COR-L47 (cell line): ENCODE measurements around the gene EHMT2.

Experiments used
- DNase-seq: peaks from one replicate; lab custom pipeline; 2025; lab: John Stamatoyannopoulos, UW

EHMT2 gene

DNA sequence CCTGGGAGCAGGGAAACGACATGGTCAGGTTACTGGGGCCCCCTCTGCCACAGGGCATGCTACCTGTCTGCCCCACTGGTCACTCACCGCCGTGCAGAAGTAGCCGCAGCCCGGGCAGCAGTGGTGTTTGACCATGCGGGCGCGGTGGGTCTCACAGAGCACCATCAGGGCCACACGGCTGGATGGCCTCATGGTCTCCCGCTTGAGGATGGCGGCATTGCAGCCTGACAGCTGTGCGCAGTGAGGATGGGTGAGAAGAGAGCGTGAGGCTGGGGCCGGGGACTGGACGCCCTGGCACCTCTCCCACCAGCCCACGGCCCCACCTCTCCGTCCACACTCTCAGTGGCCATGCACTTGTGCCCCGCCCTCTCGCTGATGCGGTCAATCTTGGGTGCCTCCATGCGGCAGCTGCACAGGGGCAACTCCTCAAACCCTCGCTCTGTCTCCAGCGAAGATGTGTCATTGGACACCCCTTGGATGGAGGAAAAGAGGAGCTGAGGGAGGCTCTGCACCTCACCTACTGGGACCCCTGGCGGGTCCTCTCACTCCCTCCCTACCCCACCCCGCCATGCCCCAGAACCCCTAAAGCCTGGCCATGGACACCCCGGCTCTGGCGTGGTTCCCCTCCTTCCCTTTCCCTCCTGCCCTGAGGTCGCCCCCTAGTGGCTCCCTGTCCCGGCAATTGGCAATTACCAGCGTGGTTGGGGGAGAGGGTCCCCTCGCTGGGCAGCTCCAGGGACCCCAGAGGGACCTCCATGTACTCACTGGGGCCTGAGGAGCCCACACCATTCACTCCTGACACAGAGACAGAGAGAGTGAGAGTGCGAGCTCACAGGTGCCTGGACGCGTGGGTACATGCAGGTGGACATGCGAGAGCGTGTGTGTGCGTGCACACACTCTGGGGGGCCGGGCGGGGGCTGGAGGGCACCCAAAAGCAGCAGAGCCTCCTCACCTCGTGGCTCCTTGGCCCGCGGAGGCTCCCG is 8.9 kb downstream of the EHMT2 start:
- no peak for DNase-seq

DNA sequence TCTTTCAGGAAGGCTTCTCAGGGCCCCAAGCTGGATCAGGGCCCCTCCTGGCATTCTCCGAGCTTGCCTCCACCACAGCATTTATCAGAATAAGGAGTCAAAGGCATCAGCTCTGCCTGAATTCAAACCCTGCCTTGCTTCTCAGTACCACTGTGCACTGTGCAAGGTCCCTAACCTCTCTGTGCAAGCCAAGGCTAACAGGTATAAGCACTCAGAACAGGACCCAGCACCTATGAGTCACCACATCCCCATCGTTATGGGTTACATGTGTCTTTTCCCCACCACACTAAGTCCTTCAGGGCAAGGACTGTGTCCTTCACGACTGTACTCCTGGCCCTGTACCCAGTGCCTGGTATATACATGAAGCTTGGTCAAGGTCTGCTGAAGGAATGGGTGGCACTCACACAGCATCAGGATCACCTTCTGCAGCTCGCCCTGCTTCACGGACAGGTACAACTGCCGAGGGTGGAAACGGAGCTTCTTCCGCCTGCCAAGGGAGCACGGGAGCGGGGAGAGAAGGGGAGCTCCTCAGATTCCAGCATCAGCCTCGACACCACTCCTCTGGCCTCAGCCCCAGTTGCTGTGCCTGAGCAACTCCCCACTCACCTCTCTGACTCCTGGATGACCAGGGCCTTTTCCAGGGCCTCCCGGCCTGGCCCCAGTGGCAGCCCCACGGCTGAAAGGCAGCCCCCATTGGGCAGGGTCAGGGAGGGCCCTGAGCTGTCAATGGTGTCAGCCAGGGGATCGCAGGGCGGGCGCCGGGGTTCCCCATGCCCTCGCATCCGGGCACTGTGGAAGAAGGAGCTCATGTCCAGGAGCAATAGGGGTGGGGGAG is 10.1 kb downstream of the EHMT2 start:
- no peak for DNase-seq

DNA sequence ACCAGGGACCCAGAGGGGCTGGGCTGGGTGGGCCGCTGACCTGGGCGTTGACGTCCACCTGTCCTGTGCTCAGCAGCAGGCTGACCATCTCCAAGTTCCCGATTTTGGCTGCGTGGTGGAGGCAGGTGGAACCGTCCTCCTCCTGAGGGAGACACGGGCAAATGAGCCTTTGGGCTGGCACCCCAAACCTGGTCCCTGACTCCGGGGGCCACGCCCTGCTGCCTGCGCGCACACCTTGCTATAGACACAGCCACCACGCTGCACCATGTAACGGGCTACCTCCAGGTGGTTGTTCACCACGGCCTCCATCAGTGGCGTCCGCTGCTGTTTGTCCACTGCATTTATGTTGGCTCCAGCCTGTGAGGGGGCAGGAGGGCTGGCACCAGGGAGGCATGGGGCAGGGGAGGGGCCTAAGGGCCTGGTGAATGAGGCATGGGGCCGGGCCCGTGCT is 10.9 kb downstream of the EHMT2 start:
- no peak for DNase-seq

DNA sequence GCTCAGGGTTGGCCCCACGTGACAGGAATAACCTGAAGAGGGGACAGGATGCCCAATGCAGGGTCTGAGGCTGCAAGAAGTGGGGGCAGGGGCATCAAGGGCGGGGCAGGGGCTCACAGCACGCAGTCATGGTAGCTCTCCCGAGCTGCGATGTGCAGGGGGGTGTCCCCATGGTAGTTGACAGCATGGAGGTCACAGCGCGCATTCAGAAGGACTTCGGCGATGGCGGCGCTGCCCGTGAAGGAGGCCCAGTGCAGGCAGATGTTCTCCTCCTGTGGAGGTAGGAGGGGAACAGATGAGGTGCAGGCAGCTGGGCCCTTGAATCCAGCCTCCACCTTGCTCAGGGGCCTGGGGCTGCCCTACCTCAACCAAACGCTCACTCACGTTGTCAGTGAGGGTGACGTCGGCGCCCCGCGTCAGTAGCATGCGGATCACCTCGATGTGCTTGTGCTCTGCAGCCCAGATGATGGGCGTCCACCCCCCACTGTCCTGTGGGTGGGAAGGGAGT is 12.9 kb downstream of the EHMT2 start:
- no peak for DNase-seq

DNA sequence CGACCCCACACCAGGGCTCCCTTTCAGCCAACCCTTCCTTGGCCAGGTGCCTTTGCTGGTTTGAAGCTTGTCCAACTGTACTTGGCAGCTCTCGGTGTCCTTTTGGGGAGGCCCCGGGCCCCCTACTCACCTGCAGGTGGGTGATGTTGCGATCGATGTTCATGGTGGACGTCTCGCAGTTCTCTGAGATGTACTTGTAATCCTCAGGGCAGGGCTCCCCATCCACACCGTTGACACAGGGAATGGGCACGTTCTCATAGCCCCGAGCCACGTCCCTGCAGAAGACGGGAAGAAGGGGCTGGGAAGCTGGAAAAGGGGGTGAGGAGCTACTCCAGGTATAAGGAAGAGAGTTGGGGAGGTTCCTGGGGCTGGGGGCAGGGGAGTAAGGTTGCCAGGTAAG is 13.8 kb downstream of the EHMT2 start:
- DNase-seq: no peak

DNA sequence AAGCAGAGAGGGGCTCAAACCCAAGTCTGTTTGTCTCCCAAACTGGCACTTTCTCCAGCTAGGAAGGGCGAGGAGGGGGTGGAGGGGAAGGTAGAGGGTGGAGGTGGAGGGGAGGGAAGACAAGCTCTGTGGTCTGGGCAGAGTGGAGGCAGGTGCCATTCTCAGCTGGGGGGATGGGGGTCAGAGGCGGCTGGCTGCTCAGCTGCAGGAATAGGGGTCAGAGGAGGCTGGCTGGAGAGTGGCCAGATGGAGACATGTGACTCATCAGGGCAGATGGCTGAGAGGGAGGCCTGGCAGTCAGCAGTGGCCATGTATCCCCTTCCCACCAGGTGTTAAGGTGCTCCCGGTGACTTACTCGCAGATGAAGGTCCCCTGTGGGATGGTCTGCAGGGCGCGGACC is 15.2 kb downstream of the EHMT2 start:
- DNase-seq: no peak

DNA sequence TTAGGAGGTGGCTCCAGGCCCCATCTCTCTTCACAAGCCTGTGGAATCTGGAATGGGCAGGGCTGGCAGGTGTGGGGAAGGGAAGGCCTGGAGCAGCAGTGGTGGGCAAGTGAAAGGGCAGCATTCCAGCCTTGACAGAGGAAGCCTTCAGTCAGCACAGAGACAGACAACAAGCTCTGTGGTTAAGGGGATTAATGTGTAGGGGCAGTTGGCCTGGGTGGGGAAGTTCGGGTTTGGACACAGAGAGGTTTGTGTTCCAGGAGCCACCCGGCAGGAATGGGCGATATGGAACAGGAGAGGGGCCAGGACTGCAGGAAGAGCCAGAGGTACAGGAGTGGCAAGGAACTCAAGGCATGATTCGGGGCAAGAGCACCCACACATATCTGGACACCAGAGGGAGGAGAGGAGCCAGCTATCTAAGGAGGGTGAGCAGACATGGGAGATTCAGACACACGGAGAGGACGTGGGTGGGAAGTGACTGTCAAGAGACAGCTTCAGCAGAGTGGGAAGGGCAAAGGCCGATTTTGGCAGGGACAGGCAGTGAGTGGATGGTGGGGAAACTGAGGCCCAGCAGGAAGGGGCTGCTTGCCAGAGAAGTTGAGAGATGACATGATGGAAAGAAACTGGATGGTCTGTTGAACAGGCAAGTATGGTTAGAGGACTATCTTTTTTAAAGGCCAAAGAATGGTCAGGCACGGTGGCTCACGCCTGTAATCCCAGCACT is 16.2 kb downstream of the EHMT2 start:
- no peak for DNase-seq

DNA sequence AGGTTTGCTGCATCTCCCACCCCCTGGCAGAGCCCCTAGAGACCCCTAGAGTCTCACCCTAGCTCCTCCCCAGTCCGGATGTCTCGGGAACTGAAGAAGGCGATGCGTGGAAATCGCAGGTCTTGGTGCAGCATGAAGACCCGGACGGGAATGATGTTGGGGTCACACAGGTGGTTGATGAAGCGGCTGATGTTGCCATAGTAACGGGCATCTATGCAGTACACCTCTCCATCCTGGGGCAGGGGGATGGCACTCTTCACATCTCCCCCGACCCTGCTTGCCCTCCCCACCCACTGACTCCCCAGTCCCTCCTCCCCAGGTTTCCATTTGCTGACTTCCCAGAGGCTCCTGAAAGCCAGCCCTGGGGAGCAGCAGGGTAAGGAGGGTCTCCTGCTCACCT is 16.9 kb downstream of the EHMT2 start:
- DNase-seq: no peak

DNA sequence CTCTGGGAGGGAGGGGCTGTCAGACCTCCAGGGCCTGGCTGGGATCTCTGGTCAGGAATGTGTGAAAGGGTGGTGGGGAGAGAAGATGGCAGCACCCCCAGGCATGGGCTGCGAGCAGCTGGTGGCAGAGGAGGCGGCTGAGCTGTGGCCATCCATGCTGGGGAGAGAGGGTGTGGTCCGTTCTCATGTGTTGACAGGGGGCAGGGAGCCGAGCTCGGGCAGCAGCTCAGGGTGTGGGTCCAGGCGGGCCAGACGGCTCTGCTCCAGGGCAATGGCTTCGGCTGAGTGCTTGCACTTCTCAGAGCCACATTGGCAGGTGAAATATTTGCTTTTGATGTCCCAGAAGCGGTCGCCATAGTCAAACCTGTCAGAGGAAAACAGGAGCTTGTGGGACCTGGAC is 17.6 kb downstream of the EHMT2 start:
- DNase-seq: no peak

DNA sequence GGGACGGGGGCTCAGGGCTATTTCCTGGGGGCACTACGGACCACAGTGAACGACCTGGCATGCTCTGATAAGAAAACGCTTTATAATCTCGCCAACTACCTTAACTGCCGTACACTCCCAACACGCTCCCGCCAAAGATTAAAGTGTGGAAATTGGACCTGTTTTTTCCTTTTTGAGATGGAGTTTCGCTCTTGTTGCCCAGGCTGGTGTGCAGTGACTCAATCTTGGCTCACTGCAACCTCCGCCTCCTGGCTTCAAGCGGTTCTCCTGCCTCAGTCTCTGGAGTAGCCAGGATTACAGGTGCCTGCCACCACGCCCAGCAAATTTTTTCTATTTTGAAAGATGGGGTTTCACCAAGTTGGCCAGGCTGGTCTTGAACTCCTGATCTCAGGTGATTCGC is 18.4 kb downstream of the EHMT2 start:
- DNase-seq: no peak

DNA sequence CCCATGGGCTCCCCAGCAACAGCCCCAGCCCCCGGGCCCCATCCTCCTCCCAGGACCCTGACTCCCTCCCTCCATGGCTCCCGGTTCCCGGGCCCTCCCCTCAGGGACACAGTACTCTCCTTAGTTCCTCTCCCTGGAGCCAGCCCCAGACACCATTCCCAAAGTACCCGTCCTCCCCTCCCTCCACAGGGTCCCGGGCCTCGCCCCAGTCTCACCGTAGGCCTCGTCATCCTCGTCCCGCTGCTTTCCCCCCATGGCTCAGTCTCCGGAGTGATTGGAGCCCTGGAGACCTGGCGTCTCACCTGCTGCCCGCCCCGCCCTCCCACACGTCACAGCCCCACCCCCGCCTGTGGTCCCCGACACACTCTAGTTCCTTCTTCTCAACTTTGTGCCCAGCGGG is 18.8 kb downstream of the EHMT2 start, which contains the start of gene SLC44A4:
Gene SLC44A4, minus strand, starts transcription at position 272 of the 400 bp plus-strand sequence. Its CDS starts 17 bp downstream, at position 255.
- no peak for DNase-seq

DNA sequence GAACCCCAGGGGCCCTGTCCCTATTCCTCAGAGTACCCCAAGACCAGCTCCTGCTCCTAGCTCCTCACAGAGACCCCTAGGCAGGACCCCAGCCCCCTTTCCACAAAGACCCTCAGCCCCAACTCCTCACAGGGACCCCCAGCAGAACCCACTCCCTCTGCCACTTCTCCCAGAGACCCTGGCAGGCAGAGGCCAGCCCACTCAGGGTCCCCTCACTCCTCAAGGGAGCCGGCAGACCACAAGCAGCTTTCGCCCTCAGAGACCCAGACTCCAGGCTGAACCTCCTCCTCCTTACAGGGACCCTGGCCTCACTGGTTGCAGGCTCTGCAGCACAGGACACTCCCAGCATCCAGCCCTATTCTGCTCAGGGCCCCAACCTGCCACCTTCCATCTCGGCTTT is 19.3 kb downstream of the EHMT2 start:
- DNase-seq: no peak

DNA sequence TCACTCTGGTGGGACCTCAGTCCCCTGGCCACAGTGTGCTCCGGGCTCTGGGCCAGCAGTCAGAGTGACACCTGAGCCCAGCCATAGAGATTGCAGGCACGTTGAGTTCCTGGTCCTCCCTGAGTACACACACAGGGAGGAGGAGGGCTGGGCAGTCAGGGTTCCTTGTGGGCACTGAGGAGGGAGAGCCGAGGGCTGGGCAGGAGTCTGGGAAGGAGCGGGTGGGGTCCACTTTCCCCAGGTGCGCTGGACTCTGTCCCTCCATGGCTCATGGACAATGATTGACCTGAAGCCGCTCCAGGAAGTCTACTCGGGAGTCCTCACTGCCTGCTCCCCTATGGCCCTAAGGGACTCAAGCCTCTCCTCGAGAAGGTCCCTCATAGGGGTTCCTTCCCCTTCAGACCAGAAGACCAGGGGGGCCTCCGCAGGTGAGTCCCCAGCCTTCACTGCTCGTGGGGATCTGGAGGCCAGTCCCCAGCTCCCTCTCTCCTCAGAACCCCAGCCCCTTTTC is 19.8 kb downstream of the EHMT2 start:
- no peak for DNase-seq

DNA sequence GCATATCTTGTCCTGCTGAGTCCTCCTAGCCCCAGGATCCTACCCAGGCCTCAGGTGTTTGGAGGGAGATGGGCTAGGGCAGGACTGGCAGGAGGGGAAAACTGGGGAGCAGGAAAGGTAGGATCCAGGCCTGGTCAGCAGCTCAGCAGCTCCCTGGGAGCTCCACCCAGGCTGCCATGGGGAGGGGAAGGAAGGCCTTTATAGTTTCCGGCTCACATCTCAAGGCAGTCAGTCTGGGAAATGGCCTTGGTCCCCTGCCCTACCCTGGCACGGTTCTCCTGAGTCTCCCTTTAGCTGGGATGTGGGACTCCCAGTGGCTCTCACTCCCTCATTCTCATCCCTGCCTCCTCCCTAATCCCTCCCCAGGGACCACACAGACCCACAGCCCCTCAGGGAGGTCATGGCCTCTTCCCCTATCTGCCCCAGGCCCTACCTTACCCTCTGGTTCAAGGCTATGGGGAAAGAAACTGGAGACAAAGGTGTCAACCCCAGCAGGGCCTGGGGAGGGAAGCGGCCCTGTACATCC is 20.3 kb downstream of the EHMT2 start:
- no peak for DNase-seq

DNA sequence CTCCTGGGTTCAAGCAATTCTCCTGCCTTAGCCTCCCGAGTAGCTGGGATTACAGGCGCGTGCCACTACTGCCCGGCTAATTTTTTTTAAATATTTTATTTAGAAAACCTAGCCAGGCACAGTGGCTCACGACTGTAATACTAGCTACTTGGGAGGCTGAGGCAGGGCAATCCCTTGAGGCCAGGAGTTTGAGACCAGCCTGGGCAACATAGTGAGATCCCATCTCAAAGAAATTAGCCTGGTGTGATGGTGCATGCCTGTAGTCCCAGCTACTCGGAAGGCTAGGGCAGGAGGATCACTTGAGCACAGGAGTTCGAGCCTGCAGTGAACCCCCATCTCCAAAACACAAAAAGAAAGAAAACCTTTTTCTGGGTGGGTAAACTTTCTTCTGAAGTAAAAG is 21.1 kb downstream of the EHMT2 start:
- DNase-seq: no peak

DNA sequence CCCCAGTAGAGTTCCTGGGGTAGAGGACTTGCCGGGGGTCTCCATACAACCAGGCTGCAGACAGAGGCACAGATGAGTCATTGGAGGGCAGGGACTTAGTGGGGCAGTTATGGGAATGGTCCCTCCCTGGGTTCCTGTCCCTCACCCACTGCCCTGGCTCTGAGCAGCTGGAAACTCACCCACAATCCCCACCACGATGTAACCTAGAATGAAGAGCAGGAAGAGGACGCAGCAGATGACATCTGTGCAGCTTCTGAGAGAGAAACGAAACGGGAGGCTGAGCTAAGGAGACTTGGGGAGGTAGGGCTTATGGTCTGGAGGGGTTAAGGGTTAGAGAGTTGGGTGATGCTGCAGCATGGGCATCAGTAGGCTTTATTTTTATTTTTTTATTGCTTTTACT is 21.6 kb downstream of the EHMT2 start:
- no peak for DNase-seq

DNA sequence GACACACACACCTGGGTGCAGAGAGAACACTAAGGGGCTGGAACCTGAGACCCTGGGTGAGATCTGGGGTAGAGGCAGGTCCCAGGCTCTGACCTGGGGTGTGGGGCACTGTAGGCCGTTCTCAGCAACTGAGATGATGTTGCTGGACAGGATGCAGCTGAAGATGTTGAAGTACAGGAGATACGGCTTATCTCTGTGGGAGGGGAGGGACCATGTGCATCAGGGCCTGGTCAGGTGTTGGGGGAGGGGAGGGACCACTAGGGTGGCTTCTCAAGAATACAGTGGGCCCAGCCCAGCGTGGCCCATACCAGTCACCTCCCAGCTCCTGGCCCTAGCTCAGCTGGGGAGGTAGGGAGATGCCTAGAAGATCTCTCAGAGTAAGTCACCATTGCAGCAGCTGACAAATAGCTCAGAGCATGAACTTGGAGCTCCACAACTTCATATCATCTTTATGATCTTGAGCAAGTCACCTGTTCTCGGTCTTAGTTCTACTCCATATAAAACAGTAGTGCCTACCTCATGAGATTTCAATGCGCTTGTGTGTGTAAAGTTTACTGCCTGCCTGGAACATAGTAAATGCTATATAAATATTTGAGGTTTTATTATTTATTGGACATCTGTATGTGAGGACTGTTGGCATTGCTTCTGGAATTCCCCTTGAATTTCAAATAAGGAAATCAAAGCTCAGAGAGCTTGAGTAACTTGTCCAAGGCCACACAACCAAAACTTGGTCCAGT is 22.5 kb downstream of the EHMT2 start:
- DNase-seq: no peak

DNA sequence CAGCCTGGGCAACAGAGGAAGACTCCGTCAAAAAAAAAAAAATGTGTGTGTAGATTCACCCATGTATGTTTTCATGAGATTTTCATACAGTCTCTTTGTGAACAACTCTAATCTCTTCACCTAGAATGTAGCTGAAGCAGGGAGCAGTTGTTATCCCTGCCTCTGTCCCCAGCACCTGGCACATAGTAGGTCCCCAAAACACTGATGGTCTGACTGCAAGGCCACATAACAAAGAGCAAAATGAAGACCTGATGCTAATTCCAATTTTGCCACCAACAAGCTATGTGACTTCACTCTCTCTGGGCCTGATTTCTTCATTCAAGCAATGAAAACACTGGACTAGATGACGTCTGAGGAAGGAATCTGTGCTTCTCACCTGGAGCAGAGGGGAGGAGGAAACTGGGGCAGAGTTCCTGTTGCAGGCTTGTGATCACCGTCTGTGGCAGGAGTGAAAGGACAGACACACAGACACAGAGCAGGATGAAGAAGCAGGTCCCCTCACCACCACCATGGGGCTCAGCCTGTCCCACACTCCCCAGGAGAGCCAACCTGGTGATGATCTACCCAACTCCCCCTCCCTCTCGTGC is 23.3 kb downstream of the EHMT2 start:
- DNase-seq: no peak

DNA sequence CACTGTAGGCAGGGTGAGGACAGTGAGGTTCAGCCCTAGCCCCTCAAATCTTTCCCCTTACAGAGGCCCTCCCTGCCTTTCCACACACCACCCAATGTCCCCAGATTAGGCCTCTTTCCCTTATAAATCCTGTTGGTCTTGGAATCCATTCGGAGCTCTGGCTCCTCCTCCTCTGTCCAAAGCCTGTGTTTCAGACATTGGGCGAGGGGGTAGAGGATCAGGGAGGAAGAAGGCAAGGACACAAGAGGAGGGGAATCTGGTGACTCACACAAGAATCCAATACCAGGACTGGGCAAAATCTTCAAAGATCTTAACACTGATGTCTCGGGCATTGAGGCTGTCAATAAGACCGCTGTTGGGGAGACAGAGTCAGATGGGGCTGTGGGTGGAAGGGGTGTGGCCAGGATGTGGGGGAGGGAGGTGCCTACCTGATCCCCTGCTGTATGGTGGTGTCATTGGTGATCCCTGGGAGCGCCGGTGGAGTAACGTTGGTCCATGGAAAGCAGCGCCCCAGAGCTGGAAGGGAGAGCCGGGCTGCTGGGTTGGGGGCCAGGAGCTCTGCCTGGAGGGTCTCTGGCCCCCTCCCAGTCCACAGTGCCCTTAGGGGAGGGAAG is 26.3 kb downstream of the EHMT2 start:
- DNase-seq: no peak

DNA sequence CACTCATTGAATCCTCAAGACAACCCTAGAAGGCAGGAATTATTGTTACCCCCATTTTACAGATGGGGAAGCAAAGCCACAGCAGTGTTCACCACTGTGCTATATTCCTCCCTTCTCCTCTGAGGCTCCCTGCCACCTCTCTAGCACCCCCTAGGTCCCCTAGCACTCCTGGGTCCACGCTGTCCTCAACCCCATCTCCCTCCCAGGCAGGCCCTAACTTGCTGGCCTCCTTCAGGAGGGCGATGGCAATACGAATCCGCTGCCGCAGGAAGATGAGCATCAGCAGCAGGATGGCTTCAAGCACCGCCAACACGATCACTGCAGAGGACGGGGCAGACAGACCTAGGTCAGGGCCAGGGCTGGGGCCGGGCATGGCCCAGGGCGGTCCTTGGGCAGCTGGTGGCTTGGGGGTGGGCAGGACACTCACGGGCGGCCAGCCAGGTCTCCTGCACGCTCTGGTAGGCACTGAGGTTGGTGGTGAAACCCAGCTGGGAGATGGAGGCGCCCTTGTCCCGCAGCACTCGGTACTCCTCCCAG is 27.0 kb downstream of the EHMT2 start:
- no peak for DNase-seq
